ENCODE measurements around the gene KCTD11. TPM values are rescaled to one million over a fixed set of nuclear protein-coding genes. Genes with fewer than 3 reads are reported as not detected.

KCTD11 gene
- total RNA-seq, 2 donors from 2014 or later: 1.6 to 2.7 TPM

- no peak overlapping the region for H3K27ac Mint-ChIP-seq
- H3K36me3 Mint-ChIP-seq (ENCODE audit: low read depth): no peaks in the 10 kb centered on the region
- DNase-seq (no peak), ATAC-seq (no peak)
- no peaks in the 10 kb centered on the region for H3K9me3 ChIP-seq (ENCODE audit: control insufficient read depth, low read length, poor library complexity, severe bottlenecking)
- H3K27me3 Mint-ChIP-seq: no peaks in the 10 kb centered on the region
- peaks cover 12% of the 10 kb centered on the region for H3K4me1 Mint-ChIP-seq
- no peak overlapping the region for H3K4me3 Mint-ChIP-seq
Measured at GRCh38 chr17:7398612-7399011, 46.6 kb downstream of the KCTD11 start.

- H3K27me3 Mint-ChIP-seq: no peaks in the 10 kb centered on the region
- peak overlapping the region; percentile 70 for H3K27ac Mint-ChIP-seq
- ATAC-seq: no peak
- peaks cover 2% of the 10 kb centered on the region for H3K36me3 Mint-ChIP-seq (ENCODE audit: low read depth)
- H3K9me3 ChIP-seq (ENCODE audit: control insufficient read depth, low read length, poor library complexity, severe bottlenecking): no peaks in the 10 kb centered on the region
- H3K4me1 Mint-ChIP-seq: peaks cover 19% of the 10 kb centered on the region
- DNase-seq: peak in 1 of 3 donors; percentile 23
- H3K4me3 Mint-ChIP-seq: peak overlapping the region; percentile 93
Measured at GRCh38 chr17:7403043-7403726, 51.2 kb downstream of the KCTD11 start.

GRCh38 chr17:7403727-7403976 lies 51.7 kb downstream of the KCTD11 start:
- H3K4me1 Mint-ChIP-seq: peaks cover 19% of the 10 kb centered on the region

GRCh38 chr17:7403977-7404736 lies 52.2 kb downstream of the KCTD11 start, which contains the start of gene TMEM256:
TMEM256 (minus strand) TSS chr17:7404097; CDS start chr17:7404084, 13 bp downstream.
- ATAC-seq (peak; percentile 92), DNase-seq (peak; percentile 82 to 96 (median 89))
- Mint-ChIP-seq H3K4me1 (peaks cover 21% of the 10 kb centered on the region), H3K36me3 (ENCODE audit: low read depth) (peaks cover 2% of the 10 kb centered on the region), H3K4me3 (peak within 1 kb of the TSS; percentile 93), H3K27me3 (no peaks in the 10 kb centered on the region), H3K27ac (peak within 1 kb of the TSS; percentile 70)
- H3K9me3 ChIP-seq (ENCODE audit: control insufficient read depth, low read length, poor library complexity, severe bottlenecking): no peaks in the 10 kb centered on the region

More at GRCh38 chr17:7403727-7403976, 51.7 kb downstream of the KCTD11 start:
- Mint-ChIP-seq H3K27me3 (no peaks in the 10 kb centered on the region), H3K27ac (peak overlapping the region; percentile 70), H3K4me3 (peak overlapping the region; percentile 93), H3K36me3 (ENCODE audit: low read depth) (peaks cover 2% of the 10 kb centered on the region)
- no peak for ATAC-seq
- no peak for DNase-seq
- no peaks in the 10 kb centered on the region for H3K9me3 ChIP-seq (ENCODE audit: control insufficient read depth, low read length, poor library complexity, severe bottlenecking)

Other genes with a start within 250 kb of the KCTD11 start
- gene ASGR2, start 237.3 kb upstream of the KCTD11 start, total RNA-seq: under 1 TPM; 0.67 to 0.78 TPM
- gene ASGR1, start 172.8 kb upstream of the KCTD11 start, total RNA-seq: under 1 TPM; 0.42 to 0.92 TPM
- gene DLG4, start 132.3 kb upstream of the KCTD11 start, total RNA-seq: 10 to 100 TPM in 1 of 2 donors, 1 to 10 TPM in 1; 9.8 to 16.1 TPM
- 100 to 1,000 TPM; 268 to 279 TPM for gene ACADVL, start 132.2 kb upstream of the KCTD11 start, total RNA-seq
- gene DVL2, start 117.6 kb upstream of the KCTD11 start, total RNA-seq: 10 to 100 TPM; 37.0 to 46.9 TPM
- 10 to 100 TPM; 19.2 to 23.2 TPM for gene PHF23, start 112.7 kb upstream of the KCTD11 start, total RNA-seq
- 100 to 1,000 TPM; 212 to 247 TPM for gene GABARAP, start 109.7 kb upstream of the KCTD11 start, total RNA-seq
- gene CTDNEP1, start 100.4 kb upstream of the KCTD11 start, total RNA-seq: 100 to 1,000 TPM; 112 to 115 TPM
- gene ELP5, start 99.9 kb upstream of the KCTD11 start, total RNA-seq: 10 to 100 TPM; 43.0 to 51.0 TPM
- 1 to 10 TPM in 1 of 2 donors, under 1 TPM in 1; 0.78 to 1.2 TPM for gene CLDN7, start 89.7 kb upstream of the KCTD11 start, total RNA-seq
- not detected for gene SLC2A4, start 70.4 kb upstream of the KCTD11 start, total RNA-seq
- gene YBX2, start 57.5 kb upstream of the KCTD11 start, total RNA-seq: not detected
- 100 to 1,000 TPM; 496 to 601 TPM for gene EIF5A, start 44.5 kb upstream of the KCTD11 start, total RNA-seq
- gene GPS2, start 36.8 kb upstream of the KCTD11 start, total RNA-seq: 100 to 1,000 TPM in 1 of 2 donors, 10 to 100 TPM in 1; 96.5 to 104 TPM
- gene NEURL4, start 22.8 kb upstream of the KCTD11 start, total RNA-seq: 10 to 100 TPM; 29.9 to 43.8 TPM
- 100 to 1,000 TPM; 641 to 702 TPM for gene ACAP1, start 15.6 kb upstream of the KCTD11 start, total RNA-seq
- not detected for gene TMEM95, start 3.0 kb downstream of the KCTD11 start, total RNA-seq
- 1 to 10 TPM; 4.8 to 5.9 TPM for gene TNK1, start 28.9 kb downstream of the KCTD11 start, total RNA-seq
- gene PLSCR3, start 42.4 kb downstream of the KCTD11 start, total RNA-seq: 100 to 1,000 TPM; 120 to 126 TPM
- gene TMEM256, start 51.9 kb downstream of the KCTD11 start, total RNA-seq: 10 to 100 TPM; 27.3 to 31.7 TPM
- 1 to 10 TPM; 5.1 to 6.5 TPM for gene NLGN2, start 55.7 kb downstream of the KCTD11 start, total RNA-seq
- gene SPEM1, start 68.2 kb downstream of the KCTD11 start, total RNA-seq: not detected
- not detected for gene SPEM2, start 73.5 kb downstream of the KCTD11 start, total RNA-seq
- not detected for gene SPEM3, start 76.7 kb downstream of the KCTD11 start, total RNA-seq
- gene TMEM102, start 83.3 kb downstream of the KCTD11 start, total RNA-seq: 10 to 100 TPM; 12.6 to 13.2 TPM
- gene FGF11, start 87.3 kb downstream of the KCTD11 start, total RNA-seq: 1 to 10 TPM; 2.0 to 2.6 TPM
- 1 to 10 TPM; 7.0 to 7.2 TPM for gene CHRNB1, start 92.9 kb downstream of the KCTD11 start, total RNA-seq
- gene ZBTB4, start 127.5 kb downstream of the KCTD11 start, total RNA-seq: 10 to 100 TPM; 44.9 to 49.5 TPM
- not detected for gene SLC35G6, start 129.3 kb downstream of the KCTD11 start, total RNA-seq
- 100 to 1,000 TPM; 553 to 572 TPM for gene POLR2A, start 132.2 kb downstream of the KCTD11 start, total RNA-seq
- 10 to 100 TPM; 41.7 to 49.2 TPM for gene TNFSF12, start 196.9 kb downstream of the KCTD11 start, total RNA-seq
- 1 to 10 TPM; 2.9 to 3.1 TPM for gene TNFSF13, start 206.6 kb downstream of the KCTD11 start, total RNA-seq
- gene SENP3, start 209.8 kb downstream of the KCTD11 start, total RNA-seq: 10 to 100 TPM; 33.4 to 37.0 TPM
- gene CD68, start 227.5 kb downstream of the KCTD11 start, total RNA-seq: 1 to 10 TPM; 3.9 to 8.1 TPM
- gene MPDU1, start 231.7 kb downstream of the KCTD11 start, total RNA-seq: 10 to 100 TPM; 28.9 to 32.7 TPM
- not detected for gene SOX15, start 237.9 kb downstream of the KCTD11 start, total RNA-seq

All from T-helper 17 cell (primary cell).